ENCODE results near the gene FAM174C.

The FAM174C gene

DNA sequence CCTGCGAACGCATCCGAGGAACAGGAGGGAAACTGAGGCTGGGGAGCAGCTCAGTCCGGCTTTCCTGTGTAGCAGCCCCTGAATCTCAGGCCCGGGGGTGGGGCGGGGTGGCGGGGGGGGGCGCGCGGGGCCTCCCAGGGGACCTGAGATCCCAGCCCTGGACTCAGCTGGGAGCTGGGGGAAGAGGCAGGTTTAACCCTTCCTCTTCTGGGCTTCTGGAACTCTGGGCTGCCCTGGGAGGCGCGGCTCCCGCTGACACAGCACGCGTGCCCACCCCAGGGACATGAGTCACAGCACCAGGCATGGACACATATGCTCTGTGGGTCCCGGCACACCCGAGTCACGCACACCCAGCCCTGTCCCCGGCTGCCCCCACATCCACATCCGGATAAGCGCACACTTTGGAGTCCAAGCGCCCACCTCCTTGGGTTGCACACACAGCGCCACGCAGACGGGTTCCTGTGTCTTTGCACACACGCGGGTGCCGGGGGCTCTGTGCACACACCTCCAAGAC lies 9.7 kb upstream of the FAM174C start:
- Histone ChIP-seq H4K20me1 (ENCODE audit: insufficient read depth, low read length, poor library complexity, severe bottlenecking) (peaks cover 11% of the 10 kb centered on the region), H3F3A (ENCODE audit: low read depth) (no peaks in the 10 kb centered on the region), H3K79me2 (ENCODE audit: insufficient read depth, low read length) (peaks cover 12% of the 10 kb centered on the region), H3K4me2 (ENCODE audit: low read depth, low read length, poor library complexity, severe bottlenecking) (no peak overlapping the region), H3K4me1 (ENCODE audit: insufficient read depth, low read length, poor library complexity, severe bottlenecking) (peaks cover 34% of the 10 kb centered on the region), H3K36me3 (ENCODE audit: insufficient read depth, low read length) (peaks cover 4% of the 10 kb centered on the region; the same call in 1 of the 2 replicates), H2AFZ (ENCODE audit: low read length) (no peak overlapping the region), H3K4me3 (ENCODE audit: low read length, poor library complexity, severe bottlenecking) (no peak overlapping the region), H3K9me3 (ENCODE audit: insufficient read depth, low read depth, low read length) (no peaks in the 10 kb centered on the region), H3K9me2 (replicated peaks; ENCODE audit: low read depth, low read length) (no peaks in the 10 kb centered on the region), H3K9ac (ENCODE audit: low read depth, low read length, poor library complexity, severe bottlenecking) (no peak overlapping the region), H3K27me3 (ENCODE audit: insufficient read depth, low read length, poor library complexity, severe bottlenecking) (peaks cover 4% of the 10 kb centered on the region)
- no peak for TF ChIP-seq EZH2phosphoT487 (IDR thresholded peaks at IDR 0.05; ENCODE audit: borderline replicate concordance)
- TF ChIP-seq, protein P1, sequence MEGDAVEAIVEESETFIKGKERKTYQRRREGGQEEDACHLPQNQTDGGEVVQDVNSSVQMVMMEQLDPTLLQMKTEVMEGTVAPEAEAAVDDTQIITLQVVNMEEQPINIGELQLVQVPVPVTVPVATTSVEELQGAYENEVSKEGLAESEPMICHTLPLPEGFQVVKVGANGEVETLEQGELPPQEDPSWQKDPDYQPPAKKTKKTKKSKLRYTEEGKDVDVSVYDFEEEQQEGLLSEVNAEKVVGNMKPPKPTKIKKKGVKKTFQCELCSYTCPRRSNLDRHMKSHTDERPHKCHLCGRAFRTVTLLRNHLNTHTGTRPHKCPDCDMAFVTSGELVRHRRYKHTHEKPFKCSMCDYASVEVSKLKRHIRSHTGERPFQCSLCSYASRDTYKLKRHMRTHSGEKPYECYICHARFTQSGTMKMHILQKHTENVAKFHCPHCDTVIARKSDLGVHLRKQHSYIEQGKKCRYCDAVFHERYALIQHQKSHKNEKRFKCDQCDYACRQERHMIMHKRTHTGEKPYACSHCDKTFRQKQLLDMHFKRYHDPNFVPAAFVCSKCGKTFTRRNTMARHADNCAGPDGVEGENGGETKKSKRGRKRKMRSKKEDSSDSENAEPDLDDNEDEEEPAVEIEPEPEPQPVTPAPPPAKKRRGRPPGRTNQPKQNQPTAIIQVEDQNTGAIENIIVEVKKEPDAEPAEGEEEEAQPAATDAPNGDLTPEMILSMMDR (conservative IDR thresholded peaks at IDR 0.05; ENCODE audit: low read length) = no peak

GRCh38 chr19:1266129-1266915 lies 9.0 kb upstream of the FAM174C start:
- Histone ChIP-seq H3F3A (ENCODE audit: low read depth) (no peaks in the 10 kb centered on the region), H2AFZ (ENCODE audit: low read length) (peak overlapping the region; percentile 85)

DNA sequence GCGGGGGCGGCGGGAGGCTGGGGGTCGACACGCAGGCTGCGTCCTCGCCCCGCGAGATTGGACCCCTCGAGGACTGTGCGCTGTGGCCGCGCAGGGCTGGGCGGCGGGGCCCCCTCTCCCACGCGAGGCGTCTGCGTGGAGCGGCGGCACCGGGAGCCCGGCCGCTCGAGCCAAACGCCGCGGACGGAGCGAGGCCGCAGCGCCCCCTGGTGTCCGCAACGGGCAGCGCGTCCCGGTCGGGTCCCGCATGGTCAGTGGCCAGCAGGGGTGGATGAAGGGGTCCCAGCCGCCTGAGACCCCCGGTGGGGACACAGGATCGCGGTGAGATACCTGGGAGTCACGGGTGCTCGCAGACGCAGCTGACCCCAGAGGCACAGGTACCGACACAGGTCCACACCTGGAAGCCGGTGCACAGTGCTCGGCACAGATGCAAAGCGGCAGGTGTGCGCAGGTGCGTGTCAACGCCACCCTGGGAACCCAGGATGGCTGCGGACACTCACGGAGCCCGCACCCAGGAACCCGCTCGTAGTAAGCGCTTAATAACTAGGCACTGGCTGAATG lies 8.3 kb upstream of the FAM174C start:
- Histone ChIP-seq H3K79me2 (ENCODE audit: insufficient read depth, low read length) (peaks cover 25% of the 10 kb centered on the region), H3K36me3 (ENCODE audit: insufficient read depth, low read length) (peaks cover 18% of the 10 kb centered on the region; the same call in 1 of the 2 replicates), H3K4me1 (ENCODE audit: insufficient read depth, low read length, poor library complexity, severe bottlenecking) (peaks cover 38% of the 10 kb centered on the region), H3K4me2 (ENCODE audit: low read depth, low read length, poor library complexity, severe bottlenecking) (peak overlapping the region; percentile 95), H3K4me3 (ENCODE audit: low read length, poor library complexity, severe bottlenecking) (peak overlapping the region; percentile 70), H3F3A (ENCODE audit: low read depth) (peaks cover under 1% of the 10 kb centered on the region; the same call in 1 of the 2 replicates), H4K20me1 (ENCODE audit: insufficient read depth, low read length, poor library complexity, severe bottlenecking) (peaks cover 24% of the 10 kb centered on the region), H3K9me3 (ENCODE audit: insufficient read depth, low read depth, low read length) (no peaks in the 10 kb centered on the region), H3K27me3 (ENCODE audit: insufficient read depth, low read length, poor library complexity, severe bottlenecking) (peaks cover 4% of the 10 kb centered on the region), H3K9me2 (replicated peaks; ENCODE audit: low read depth, low read length) (no peaks in the 10 kb centered on the region), H3K9ac (ENCODE audit: low read depth, low read length, poor library complexity, severe bottlenecking) (peak overlapping the region; percentile 53), H2AFZ (ENCODE audit: low read length) (peak overlapping the region; percentile 85)
- TF ChIP-seq, protein P1 (conservative IDR thresholded peaks at IDR 0.05; ENCODE audit: low read length) = peak; percentile 77
- TF ChIP-seq EZH2phosphoT487 (IDR thresholded peaks at IDR 0.05; ENCODE audit: borderline replicate concordance) = no peak

More at GRCh38 chr19:1266129-1266915, 9.0 kb upstream of the FAM174C start:
- peaks cover 18% of the 10 kb centered on the region for H4K20me1 ChIP-seq (ENCODE audit: insufficient read depth, low read length, poor library complexity, severe bottlenecking)
- no peaks in the 10 kb centered on the region for H3K9me3 ChIP-seq (ENCODE audit: insufficient read depth, low read depth, low read length)
- H3K9me2 ChIP-seq (replicated peaks; ENCODE audit: low read depth, low read length) = no peaks in the 10 kb centered on the region
- peaks cover 11% of the 10 kb centered on the region; the same call in 1 of the 2 replicates for H3K36me3 ChIP-seq (ENCODE audit: insufficient read depth, low read length)
- H3K9ac ChIP-seq (ENCODE audit: low read depth, low read length, poor library complexity, severe bottlenecking) = peak overlapping the region; percentile 53
- H3K4me3 ChIP-seq (ENCODE audit: low read length, poor library complexity, severe bottlenecking) = peak overlapping the region; percentile 70
- H3K27me3 ChIP-seq (ENCODE audit: insufficient read depth, low read length, poor library complexity, severe bottlenecking) = peaks cover 4% of the 10 kb centered on the region
- TF ChIP-seq, protein P1 (conservative IDR thresholded peaks at IDR 0.05; ENCODE audit: low read length) = no peak
- TF ChIP-seq EZH2phosphoT487 (IDR thresholded peaks at IDR 0.05; ENCODE audit: borderline replicate concordance) = no peak
- H3K79me2 ChIP-seq (ENCODE audit: insufficient read depth, low read length) = peaks cover 19% of the 10 kb centered on the region
- peak overlapping the region; percentile 95 for H3K4me2 ChIP-seq (ENCODE audit: low read depth, low read length, poor library complexity, severe bottlenecking)
- peaks cover 38% of the 10 kb centered on the region for H3K4me1 ChIP-seq (ENCODE audit: insufficient read depth, low read length, poor library complexity, severe bottlenecking)

Measured in Loucy (cell line).